NCI-H146 treated with DMSO at 0.1 percent for 48 hours (cell line): Measurements from ENCODE around the gene ETV6.
A peak's percentile ranks its signal among the peaks of the same experiment; 100 is the strongest.

Source experiments
- DNase-seq: peaks from one replicate; lab custom pipeline; 2025; ENCODE audit not compliant: unreplicated experiment; lab: John Stamatoyannopoulos, UW

The ETV6 gene

DNA sequence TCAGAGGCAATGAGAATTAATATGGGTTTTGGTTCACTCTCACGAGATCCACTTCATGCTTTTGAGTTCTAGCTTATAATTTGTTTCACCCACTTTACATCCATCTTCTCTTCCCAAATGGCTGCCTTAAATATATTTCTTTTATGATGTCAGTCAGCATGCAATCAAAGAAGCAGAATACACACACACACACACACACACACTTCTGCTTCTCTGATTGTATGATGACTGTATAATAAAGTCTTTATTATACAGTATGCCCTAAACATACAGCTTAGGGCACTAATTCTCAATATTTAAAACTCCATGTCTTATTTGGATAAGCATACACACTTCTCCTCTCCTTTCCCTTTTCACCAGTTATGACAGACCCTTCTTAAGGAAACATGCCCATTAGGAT, 6.7 kb upstream of the ETV6 start:
- no peak for DNase-seq

DNA sequence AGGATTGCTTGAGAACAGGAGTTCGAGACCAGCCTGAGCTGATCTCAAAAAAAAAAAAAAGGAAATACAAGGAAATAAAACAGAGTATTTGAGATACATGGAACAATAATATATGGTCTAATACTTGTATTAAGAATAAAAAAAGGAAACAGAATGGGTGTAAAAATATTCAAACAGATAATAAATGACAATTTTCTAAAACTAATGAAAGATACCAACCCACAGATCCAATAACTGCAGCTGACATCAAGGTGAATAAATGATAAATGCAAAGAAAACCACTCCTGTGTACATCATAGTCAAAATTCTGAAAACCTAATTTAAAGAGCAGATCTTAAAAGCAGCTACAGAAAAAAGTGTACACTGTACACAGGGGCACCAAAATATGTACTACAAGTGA, 4.1 kb upstream of the ETV6 start:
- no peak for DNase-seq

DNA sequence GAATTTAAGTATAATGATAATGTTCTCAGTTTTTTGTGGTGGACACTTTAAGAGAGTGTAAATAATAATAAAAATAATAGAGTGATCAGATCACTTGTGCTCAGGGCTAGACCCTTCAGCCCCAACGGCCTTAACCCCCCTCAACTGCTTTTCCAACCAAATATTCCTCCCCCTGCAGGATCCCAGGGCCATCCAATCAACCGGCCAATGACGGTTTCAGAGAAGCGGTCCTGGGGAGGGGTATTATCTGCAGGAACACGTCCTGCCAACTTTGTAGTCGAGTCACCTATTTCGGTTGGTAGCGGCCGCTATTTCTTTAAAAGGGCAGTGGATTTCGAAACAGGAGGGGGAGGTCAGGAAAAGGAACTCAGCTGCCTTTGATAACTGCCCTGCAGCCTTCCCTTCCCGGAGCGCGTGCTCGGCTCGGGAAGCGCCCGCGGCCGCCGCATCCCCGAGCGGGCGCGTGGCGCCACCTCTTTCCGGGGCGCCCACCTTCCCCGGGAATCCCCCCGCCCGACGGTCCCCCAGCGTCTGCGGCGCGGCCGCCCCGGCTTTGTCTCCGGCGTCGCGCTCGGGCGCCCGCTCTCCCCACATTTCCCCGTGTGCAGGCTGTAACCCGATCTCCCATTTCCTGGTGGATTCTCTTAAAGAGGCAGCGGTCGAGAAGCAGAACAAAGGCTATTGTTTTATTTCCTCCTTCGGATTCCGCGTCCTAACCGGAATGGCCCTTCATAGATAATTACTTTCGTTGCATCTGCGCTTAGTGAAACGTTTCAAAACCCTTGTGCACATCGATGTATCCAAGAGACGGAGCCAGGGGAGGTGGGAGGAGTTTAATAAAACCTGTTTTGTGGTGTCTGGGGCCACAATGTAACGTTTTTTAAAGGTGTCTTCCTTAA, 711 bp upstream of the ETV6 start:
- peak; percentile 95 for DNase-seq

DNA sequence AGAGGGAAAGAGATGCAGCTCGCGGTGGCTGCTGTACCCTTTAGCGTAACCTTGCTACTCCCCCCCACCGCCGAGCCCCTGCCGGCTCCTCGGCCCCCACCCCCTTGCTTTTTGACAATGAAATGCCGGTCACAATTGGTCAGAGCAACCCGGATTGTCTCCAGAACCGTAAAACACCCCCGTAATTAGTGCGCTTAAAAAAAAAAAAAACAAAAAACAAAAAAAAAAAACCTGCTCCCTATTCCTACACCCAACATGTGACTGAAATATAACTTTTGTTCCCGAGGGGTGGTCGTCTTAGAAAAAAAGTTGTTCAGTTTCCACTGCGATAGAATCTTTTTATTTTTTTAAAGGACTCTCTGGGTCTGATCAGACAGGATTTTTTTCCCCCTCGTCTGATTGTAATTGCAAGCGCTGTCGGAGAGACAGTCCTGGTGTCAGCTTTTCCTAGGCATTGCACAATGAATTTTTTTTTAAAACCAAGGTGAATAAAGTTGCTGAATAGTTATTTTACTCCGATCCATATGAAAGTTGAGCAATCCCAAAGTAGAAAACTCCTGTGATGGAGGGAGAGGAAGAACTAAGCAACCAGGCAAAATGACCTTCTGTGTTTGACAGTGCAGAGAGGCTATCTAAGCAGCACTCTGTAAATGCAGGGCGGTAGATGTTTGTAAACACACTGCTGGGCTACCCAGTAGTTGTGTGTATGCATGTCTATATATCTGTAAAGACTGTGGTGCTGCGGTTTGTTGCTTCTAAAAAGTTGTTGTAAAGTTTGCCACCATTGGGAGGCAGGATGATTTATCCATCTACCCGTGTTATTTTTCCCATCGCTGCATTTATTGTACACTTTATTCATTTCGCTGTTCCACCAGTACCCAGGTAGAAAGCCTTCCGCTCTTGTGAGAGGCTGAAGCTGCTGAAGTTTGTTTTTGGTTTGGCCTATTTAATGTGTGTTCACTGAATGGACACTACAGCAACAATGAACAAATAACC, 1.1 kb downstream of the ETV6 start:
- peak; percentile 67 for DNase-seq

DNA sequence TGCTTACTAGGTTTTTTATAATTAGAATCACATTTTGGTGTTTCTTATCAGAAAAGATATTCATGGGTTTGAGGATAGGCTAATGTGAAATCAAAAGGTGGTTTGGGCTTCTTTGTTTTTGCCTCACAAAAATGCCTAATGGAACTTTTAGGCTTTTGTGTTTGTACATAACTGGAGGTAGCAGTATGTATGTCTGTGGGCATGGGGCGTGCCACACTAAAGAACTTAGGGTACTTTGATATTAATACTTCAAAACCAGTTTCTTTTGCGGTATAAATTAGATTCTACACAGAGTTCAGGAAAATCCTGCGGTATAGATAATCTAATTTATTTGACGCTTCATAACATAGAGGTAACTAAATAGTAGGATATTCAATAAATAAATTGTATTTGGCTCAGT, 1.9 kb downstream of the ETV6 start:
- DNase-seq = no peak

DNA sequence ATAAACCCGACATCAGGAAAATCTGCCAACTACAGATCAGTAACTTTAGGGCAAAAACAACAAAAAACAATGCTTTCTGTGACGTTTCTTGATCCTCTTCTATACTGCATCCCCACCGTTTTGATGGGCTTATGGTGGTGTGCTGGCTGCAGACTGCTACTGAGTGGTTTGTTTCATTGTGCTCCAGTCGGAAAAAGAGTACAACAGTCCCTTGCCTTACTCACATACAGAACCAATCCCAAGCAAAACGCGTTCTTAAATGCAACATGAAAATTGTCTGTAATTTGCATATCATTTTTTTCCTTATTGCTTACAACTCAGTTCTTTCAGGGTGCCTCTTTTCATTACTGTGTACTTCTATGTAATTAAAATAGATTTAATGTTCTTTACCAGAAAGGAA, 2.3 kb downstream of the ETV6 start:
- no peak for DNase-seq

DNA sequence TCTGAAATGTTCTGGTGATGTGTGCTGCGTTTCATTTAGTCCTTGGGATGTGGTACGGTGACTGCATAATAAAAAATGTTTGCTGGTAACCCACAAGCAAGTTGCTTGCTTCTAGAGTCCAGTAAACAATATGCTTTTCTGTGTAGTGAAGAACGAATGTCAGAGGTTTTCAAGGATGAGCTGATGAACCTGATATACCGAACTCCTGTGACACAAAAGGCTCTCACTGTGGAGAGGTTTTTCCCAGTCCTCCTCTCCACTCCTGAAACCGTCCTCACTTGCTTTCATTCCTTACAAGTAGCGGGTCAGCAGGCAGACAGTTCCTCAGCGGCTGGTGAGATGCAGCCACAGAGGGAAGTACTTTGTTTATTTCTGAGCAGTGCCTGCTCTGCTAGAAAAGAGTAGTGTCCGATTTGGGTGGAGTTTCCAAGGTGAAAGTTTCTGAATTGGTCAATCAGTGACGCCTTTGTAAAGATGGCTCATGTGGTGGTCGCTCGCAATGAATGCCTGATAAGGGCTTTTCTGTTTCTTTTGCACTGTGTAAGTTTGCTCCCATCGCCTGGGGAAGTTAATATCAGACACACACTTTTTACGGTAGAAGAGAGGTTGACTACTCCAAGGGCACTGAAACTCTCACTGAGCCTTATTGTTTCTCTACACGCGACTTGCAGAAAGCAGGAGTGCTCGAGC, 3.0 kb downstream of the ETV6 start:
- DNase-seq = no peak

DNA sequence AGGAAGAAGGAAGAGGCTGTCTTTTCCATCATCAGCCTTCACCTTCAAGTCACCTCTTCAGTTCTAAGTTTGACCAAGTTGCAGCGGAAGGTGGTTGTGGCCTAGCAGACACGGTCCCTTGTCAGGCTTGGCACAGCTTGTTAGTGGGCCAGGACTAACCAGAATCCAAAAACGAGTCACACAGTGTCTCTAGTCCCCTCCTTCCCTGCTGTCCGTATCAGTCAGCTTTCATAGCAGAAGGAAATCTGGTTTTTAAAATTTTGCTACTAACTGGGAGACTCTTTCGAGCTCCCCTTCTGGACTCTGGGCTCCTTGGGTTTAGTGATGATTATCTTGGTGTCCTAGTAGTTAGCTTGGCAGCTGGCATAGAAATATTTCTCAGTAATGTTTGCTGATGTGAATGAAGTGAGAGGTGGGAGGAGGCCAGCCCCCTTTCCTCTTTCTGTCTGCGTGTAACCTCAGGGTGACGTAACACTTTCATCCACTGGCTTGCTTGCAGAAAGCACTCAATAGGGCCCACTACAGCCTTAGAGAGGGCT, 3.8 kb downstream of the ETV6 start:
- DNase-seq = no peak

DNA sequence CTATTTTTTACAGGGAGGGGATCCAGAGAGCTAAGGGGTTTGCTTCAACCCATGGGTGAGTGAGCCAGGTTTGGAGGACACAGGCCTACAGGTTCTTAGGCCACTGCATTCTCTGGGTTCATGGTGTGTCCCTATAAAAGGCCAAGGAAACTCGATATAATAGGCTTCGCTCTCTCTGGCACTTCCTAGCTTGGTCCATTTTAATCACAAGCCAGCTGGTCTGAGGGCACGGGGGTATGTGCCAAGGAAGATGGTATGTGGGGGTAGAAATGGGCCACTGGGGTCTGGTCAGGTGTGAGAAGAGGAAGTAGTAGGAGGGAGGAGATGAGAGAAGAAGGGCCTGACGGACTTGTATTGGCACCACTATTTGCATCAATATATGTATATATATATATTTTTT, 4.9 kb downstream of the ETV6 start:
- DNase-seq = no peak

DNA sequence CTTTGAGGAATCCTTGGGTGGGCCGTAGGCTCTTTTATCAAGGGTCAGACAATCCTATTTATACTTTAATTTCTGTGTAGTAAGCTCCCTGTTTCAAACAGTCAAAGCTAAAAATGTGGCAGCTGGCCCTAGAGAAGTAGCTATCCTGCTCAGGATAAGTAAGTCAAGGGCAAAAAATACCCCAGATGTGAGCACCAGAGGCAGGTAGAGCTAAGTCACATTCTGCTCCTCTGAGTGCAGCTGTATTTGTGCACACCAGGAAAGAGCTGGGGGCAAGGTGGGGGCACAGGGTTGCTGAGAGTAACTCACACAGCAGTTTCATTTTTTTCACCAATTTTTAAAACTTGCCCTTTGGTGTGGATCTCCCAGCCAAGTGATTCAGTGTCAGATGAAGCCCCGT, 5.3 kb downstream of the ETV6 start:
- DNase-seq = no peak

DNA sequence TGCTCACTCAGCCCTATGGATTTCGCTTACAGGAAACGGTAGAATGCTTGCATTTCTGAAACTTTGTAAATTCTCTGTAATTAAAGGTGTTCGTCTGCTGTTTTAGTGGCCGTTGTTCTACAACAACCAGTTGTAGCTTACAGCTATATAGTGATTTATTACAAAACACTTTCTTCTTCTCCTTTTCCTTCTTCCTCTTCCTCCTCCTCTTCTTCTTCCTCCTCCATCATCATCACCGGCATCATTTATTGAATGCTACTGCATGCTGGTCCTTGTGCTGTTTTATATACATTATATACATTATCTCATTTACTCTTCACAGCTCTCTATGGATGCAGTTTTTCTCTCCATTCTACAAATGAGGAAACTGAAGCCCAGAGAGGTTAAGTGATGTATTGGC, 6.4 kb downstream of the ETV6 start:
- DNase-seq = no peak

DNA sequence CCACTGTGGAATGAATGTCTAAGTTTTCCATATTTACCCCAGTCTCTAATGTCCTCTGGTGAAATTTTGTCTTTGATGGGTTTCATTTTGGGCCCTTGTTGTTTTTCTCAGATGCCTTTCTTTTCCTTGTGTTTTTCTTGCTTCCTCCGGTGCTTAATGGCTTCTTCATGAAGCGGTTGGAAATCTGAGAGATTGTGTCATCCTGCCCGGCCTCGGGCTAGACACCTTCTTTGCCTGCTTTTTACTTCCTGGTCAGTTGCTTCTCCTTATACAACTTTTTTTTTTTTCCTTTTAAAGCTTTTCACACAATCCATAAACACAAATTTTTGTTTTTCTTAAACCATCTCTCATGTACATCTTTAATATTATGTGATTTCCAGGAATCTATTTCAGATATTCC, 7.1 kb downstream of the ETV6 start:
- no peak for DNase-seq

DNA sequence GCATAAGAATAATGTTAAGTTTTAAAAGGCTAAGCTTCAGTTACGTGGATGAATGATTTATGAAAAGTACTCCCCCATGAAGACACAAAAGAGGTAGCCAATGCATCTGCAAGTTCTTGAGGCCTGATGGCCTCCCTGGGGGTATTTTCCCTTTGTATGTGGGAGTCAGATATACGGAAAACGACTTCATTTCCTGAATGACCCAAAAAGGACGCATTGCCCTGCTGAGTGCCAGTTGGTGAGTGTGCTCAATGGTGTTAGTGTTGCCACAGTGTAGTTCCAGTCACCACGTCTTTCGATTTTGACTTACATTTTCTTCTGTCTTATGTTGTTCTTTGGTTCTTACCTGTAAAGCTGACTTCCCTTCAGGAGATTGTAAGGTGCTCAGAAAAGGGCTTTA, 8.0 kb downstream of the ETV6 start:
- DNase-seq = no peak

DNA sequence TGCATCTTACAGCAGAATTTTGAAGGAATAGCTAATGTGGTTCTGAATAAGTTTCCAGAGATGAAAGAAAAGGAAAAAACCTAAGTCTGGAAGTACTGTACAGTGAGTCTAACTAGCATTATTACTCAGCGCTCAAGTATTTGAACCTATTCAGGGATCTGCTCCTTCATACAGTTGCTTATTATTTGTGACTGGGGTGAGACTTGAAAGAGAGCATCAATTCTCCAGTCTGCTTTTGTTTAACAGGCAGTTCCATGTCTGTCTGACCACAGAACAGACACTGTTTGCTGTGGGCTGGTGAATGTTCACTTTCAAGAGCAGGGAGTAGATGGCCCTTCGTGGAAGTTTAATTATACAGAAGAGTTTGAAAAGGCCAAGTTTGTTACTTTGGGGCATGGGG, 9.3 kb downstream of the ETV6 start:
- no peak for DNase-seq

DNA sequence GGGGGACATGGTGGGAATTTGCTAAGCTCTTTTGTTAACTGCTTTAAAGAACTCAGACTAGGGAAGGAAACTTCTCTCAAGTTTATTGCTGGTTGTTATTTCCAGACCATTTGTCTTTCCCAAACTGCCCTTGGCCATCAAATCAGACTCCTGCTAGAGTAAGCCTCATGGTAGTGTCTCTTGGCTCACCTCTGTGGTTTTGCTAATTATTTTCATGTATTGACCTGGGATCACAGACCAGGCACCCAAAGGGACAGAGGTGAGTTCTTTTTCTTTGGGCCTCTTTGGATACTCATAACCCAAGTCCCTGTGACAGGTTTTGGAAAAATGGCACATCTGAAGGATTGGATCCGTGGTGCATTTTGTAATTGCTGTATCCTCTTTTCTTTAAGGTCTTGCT, 11.2 kb downstream of the ETV6 start:
- DNase-seq = no peak

DNA sequence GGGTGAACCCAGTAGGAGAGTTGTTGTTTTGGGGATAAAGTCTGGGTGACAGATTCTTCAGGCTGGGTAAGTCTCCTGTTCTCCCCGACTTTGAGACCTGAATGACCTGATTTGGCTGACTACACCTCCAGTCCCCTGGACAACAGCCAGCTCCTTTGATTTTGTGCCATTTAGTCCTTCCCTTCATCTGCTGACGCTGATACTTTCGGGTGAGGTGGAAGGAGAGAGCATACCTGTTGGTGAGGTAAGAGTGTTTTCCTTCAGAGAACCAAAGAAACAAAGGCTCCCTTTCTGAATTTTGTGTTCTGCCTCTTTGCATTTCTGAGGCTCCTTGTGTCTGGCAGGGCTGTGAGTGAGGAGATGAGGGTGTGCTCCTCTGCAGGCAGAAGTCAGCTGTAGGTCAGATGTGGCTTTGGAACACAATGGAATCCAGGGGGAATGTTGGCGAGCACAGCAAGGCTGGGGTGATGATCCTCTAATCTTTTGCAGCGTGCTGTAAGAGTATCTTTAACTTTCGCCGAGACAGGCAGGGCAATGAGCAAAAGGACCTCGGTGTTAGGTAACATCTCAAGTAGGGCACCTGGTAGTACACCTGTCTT, 12.1 kb downstream of the ETV6 start:
- DNase-seq = no peak

DNA sequence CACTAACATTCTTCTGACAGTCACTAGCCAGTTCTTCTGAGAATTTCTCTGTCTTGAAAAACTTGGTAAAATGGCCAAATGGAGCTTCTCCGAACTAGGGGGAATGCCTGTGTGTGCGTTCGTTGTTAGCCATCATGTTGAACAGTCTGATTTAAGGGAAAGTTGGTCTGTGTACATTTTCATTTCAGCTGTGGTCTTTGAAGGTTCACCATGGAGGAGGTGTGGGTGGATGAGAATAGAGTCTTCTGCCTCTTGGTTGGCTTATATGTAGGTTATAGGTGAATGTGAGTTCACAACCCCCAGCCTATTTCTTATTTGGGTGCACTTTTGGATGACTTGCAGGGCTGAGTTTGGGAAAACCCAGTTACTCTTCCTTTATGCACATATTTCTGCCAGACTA, 12.9 kb downstream of the ETV6 start:
- no peak for DNase-seq

DNA sequence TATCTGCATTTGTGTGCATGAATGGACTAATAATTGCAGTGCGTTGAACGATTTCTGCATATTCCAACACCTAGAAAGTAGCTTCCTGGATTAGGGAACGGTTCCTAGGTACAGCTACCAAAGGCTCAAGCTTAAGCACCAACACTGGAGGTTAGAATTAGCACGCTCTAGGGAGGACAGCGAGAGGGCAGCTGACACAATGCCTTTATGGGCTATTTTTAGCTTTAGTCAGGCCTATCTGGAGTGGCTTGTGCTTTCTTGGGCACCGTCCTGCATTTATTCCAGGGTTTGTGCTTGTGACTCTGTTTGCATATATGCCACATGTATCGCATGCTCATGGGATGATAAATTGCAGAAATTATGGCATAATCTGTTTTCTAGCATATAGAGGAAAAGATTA, 13.7 kb downstream of the ETV6 start:
- DNase-seq = no peak

DNA sequence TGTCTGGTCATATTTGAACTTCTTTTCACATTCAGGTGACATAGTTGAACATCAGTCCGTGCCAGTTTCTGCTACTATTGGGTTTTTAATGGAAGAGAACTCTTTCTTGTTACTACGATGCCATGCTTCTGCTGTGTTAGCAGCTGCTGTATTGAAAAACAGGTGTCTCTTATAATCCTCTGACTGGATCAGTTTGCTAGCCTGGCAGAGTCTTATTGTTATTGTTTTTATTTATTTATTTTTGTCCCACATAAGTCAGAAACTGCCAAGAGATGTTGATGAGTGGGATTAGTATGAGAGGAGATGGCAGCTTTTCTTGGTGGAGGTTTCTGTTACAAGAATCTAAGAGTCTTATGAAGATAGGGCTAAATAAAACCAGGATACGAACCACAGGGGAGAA, 14.6 kb downstream of the ETV6 start:
- DNase-seq = no peak

DNA sequence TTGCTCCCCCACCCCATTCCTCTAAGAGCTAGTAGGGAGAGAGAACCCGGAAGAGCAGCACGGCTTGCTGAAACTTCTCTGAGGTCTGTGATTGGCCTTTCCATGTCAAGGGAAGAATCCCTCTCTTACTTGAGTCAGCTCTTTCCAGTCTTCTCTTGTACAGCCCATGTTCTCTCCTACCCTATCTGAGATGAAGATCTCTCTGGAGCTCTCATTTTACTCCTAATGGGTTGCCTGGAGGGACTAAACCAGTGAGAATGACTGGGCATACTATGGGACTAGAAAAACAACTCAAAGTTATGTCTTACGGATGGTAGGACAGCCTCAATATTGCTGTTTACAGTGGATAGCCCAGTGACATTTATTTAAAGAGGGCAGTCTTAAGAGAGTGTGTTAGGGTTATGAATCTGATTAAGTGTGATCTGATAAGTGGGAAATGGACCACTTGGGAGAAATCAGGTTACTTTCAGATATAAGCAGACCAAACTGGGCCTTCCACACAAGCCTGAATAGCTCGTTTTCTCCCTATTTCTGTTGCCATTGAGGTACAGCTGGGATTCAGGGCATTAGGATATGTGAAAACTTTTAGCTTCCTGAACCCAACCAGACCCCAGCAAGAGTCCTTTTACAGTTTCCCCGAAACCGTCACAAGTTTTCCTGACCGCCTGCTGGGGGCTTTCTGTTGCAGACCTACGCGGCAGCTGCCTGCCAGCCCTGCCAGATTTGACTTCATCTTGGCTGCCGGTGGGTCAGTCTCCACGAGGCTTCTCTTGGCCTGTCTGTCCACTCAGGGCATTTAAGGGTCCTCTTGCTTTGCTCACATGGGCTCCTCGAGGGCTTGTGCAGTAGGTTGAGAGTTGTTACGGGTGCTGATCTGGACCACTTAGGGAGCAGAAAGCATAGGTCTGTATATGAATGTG, 16.9 kb downstream of the ETV6 start:
- DNase-seq = no peak
